HS-27A (cell line): ENCODE measurements around the gene ZFP92.
"Not testable (repeated sequence)": the region's sequence is repeated elsewhere in the genome, so short reads cannot be mapped to it uniquely, and the experiment has no call there.

Experiments used
- DNase-seq: peaks from one replicate; pipeline ENCODE4 v3.0.0-alpha.2; 2012; ENCODE audit warnings: low read depth, missing footprints

ZFP92 gene

GRCh38 chrX:153387345-153387744, 23.9 kb upstream of the ZFP92 start:
- DNase-seq: no peak

- no peak for DNase-seq
Observed at GRCh38 chrX:153387987-153388721, 23.1 kb upstream of the ZFP92 start.

- no peak for DNase-seq
Observed at GRCh38 chrX:153388722-153389459, 22.4 kb upstream of the ZFP92 start.

- not testable (repeated sequence) for DNase-seq
Observed at GRCh38 chrX:153389460-153389768, 21.9 kb upstream of the ZFP92 start.

GRCh38 chrX:153392642-153393321, 18.5 kb upstream of the ZFP92 start:
- DNase-seq: no peak

- DNase-seq: no peak
Observed at GRCh38 chrX:153394612-153395011, 16.7 kb upstream of the ZFP92 start.

- no peak for DNase-seq
Observed at GRCh38 chrX:153395613-153396319, 15.5 kb upstream of the ZFP92 start.

- no peak for DNase-seq
Observed at GRCh38 chrX:153396320-153397195, 14.7 kb upstream of the ZFP92 start.

GRCh38 chrX:153397256-153397960, 13.9 kb upstream of the ZFP92 start:
- DNase-seq: no peak

- no peak for DNase-seq
Observed at GRCh38 chrX:153398275-153398960, 12.9 kb upstream of the ZFP92 start.

- no peak for DNase-seq
Observed at GRCh38 chrX:153400146-153401132, 10.8 kb upstream of the ZFP92 start.

- no peak for DNase-seq
Observed at GRCh38 chrX:153401133-153401764, 10.0 kb upstream of the ZFP92 start, which contains the start of gene PNMA6E. TSS of gene PNMA6E (minus strand) at chrX:153401350. CDS start at chrX:153398849, 2,501 bp downstream.

- DNase-seq: not testable (repeated sequence)
Observed at GRCh38 chrX:153404333-153404732, 6.9 kb upstream of the ZFP92 start.

- no peak for DNase-seq
Observed at GRCh38 chrX:153405426-153405825, 5.8 kb upstream of the ZFP92 start.

GRCh38 chrX:153406011-153406410, 5.3 kb upstream of the ZFP92 start:
- no peak for DNase-seq

GRCh38 chrX:153406903-153407302, 4.4 kb upstream of the ZFP92 start:
- DNase-seq: no peak

GRCh38 chrX:153407736-153408135, 3.5 kb upstream of the ZFP92 start:
- no peak for DNase-seq

- no peak for DNase-seq
Observed at GRCh38 chrX:153408221-153408721, 3.0 kb upstream of the ZFP92 start.
